ENCODE data around the gene OR52D1. TPM values are rescaled to one million over a fixed set of nuclear protein-coding genes. Genes with fewer than 3 reads are reported as not detected.

The OR52D1 gene
- polyA plus RNA-seq, 1 donor (not counting 4 experiments of a cell fraction or from before 2014, with no cell fraction given): not detected

DNA sequence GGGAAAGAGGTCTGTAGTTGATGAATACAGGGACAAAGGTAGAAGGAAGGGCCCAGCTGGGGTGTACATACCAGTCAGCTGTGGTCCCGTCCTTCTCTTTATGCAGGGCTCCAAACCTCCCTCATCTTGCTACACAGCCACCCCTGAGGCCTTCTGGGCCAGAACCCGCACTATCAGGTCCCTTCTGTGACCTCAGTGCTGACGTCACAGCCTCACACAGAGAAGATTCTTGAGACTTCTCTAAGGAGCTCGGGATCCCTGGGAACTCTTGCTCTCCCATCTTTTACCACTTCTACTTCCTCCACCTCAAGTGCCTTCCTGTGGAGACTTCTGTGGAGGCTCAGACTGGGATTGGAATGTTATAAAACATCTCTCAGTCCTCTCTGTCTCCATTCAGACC is 21.3 kb downstream of the OR52D1 start, which contains the start of gene UBQLN3:
TSS of gene UBQLN3 (minus strand) at position 155 of the 400 bp plus-strand sequence. CDS start 399 bp downstream, outside the sequence.
- no peak within 1 kb of the TSS for H2AFZ ChIP-seq (ENCODE audit: control insufficient read depth, low read length)
- H3K4me2 ChIP-seq (ENCODE audit: control insufficient read depth, extremely low read depth, insufficient read depth, low read depth, low read length): no peak within 1 kb of the TSS
- no peak for DNase-seq (ENCODE audit: low read depth, low spot score)
- no peak for FAIRE-seq
- dilution Hi-C loops (cut with MboI; ENCODE audit: extremely low pct_ligation_motif_present, low sequenced_read_pairs): no loop called here
- H3K9me3 ChIP-seq (ENCODE audit: control insufficient read depth, low read depth, low read length): no peaks in the 10 kb centered on the region
- no peak for TF ChIP-seq EZH2 (IDR thresholded peaks at IDR 0.05; ENCODE audit: low read length)
- TF ChIP-seq, protein P1, sequence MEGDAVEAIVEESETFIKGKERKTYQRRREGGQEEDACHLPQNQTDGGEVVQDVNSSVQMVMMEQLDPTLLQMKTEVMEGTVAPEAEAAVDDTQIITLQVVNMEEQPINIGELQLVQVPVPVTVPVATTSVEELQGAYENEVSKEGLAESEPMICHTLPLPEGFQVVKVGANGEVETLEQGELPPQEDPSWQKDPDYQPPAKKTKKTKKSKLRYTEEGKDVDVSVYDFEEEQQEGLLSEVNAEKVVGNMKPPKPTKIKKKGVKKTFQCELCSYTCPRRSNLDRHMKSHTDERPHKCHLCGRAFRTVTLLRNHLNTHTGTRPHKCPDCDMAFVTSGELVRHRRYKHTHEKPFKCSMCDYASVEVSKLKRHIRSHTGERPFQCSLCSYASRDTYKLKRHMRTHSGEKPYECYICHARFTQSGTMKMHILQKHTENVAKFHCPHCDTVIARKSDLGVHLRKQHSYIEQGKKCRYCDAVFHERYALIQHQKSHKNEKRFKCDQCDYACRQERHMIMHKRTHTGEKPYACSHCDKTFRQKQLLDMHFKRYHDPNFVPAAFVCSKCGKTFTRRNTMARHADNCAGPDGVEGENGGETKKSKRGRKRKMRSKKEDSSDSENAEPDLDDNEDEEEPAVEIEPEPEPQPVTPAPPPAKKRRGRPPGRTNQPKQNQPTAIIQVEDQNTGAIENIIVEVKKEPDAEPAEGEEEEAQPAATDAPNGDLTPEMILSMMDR (optimal IDR thresholded peaks at IDR 0.05 in 1 of 3, IDR thresholded peaks at IDR 0.05 in 1 of 3, conservative IDR thresholded peaks at IDR 0.05 in 1 of 3; ENCODE audit: extremely low read depth in 1 of 3, insufficient read depth in 2 of 3, low read length in 3 of 3): no peak
- H3K9me1 ChIP-seq (ENCODE audit: control insufficient read depth, extremely low read depth, insufficient read depth, low read length): no peaks in the 10 kb centered on the region
- no peak within 1 kb of the TSS for H3K9ac ChIP-seq (ENCODE audit: control insufficient read depth, extremely low read depth, insufficient read depth, low read length)
- H3K4me3 ChIP-seq (ENCODE audit: control insufficient read depth in 2 of 3, extremely low read depth in 1 of 3, insufficient read depth in 2 of 3, low read depth in 1 of 3, low read length in 3 of 3): no peak within 1 kb of the TSS
- no peaks in the 10 kb centered on the region for H3K27me3 ChIP-seq (ENCODE audit: control insufficient read depth, extremely low read depth, insufficient read depth, low read length)
- no peaks in the 10 kb centered on the region for H3K36me3 ChIP-seq (ENCODE audit: control insufficient read depth in 2 of 2, extremely low read depth in 1 of 2, insufficient read depth in 2 of 2, low read length in 2 of 2)
- H3K4me1 ChIP-seq (ENCODE audit: control insufficient read depth, extremely low read depth, insufficient read depth, low read length): no peaks in the 10 kb centered on the region
- H4K20me1 ChIP-seq (ENCODE audit: control insufficient read depth, extremely low read depth, insufficient read depth, low read length): no peaks in the 10 kb centered on the region
- H3K27ac ChIP-seq (ENCODE audit: control insufficient read depth, insufficient read depth, low read length): no peak within 1 kb of the TSS
- H3K79me2 ChIP-seq (ENCODE audit: control insufficient read depth, insufficient read depth, low read length): no peaks in the 10 kb centered on the region

DNA sequence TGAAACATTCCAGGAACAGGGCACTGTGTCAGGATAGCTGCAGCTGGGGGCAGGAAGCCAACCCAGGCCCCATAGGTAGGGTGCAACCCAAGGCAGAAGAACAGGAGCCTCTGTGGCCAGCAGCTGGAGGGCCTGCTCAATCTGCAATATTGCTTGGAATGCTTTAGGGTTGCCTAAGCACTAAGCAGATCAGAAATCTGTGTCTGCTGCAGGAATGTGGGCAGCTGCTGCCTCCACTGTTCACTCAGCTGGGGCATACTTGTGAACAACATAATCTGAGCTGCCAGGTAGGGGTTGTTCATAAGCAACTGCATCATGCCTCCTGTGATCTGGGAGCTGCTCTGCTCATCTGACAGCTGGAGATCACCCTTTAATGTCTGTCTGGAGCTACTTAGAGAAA is 26.4 kb downstream of the OR52D1 start:
- no peaks in the 10 kb centered on the region for H3K9me1 ChIP-seq (ENCODE audit: control insufficient read depth, extremely low read depth, insufficient read depth, low read length)
- no peak overlapping the region for H3K4me3 ChIP-seq (ENCODE audit: control insufficient read depth in 2 of 3, extremely low read depth in 1 of 3, insufficient read depth in 2 of 3, low read depth in 1 of 3, low read length in 3 of 3)
- FAIRE-seq: no peak
- H3K9me3 ChIP-seq (ENCODE audit: control insufficient read depth, low read depth, low read length): no peaks in the 10 kb centered on the region
- no peaks in the 10 kb centered on the region for H3K4me1 ChIP-seq (ENCODE audit: control insufficient read depth, extremely low read depth, insufficient read depth, low read length)
- DNase-seq (ENCODE audit: low read depth, low spot score): no peak
- no peaks in the 10 kb centered on the region for H3K36me3 ChIP-seq (ENCODE audit: control insufficient read depth in 2 of 2, extremely low read depth in 1 of 2, insufficient read depth in 2 of 2, low read length in 2 of 2)
- H3K4me2 ChIP-seq (ENCODE audit: control insufficient read depth, extremely low read depth, insufficient read depth, low read depth, low read length): no peak overlapping the region
- TF ChIP-seq, protein P1 (optimal IDR thresholded peaks at IDR 0.05 in 1 of 3, IDR thresholded peaks at IDR 0.05 in 1 of 3, conservative IDR thresholded peaks at IDR 0.05 in 1 of 3; ENCODE audit: extremely low read depth in 1 of 3, insufficient read depth in 2 of 3, low read length in 3 of 3): no peak
- no peak for TF ChIP-seq EZH2 (IDR thresholded peaks at IDR 0.05; ENCODE audit: low read length)
- dilution Hi-C loops (cut with MboI; ENCODE audit: extremely low pct_ligation_motif_present, low sequenced_read_pairs): no loop called here
- no peaks in the 10 kb centered on the region for H3K79me2 ChIP-seq (ENCODE audit: control insufficient read depth, insufficient read depth, low read length)
- no peak overlapping the region for H3K9ac ChIP-seq (ENCODE audit: control insufficient read depth, extremely low read depth, insufficient read depth, low read length)
- H3K27me3 ChIP-seq (ENCODE audit: control insufficient read depth, extremely low read depth, insufficient read depth, low read length): no peaks in the 10 kb centered on the region
- H4K20me1 ChIP-seq (ENCODE audit: control insufficient read depth, extremely low read depth, insufficient read depth, low read length): no peaks in the 10 kb centered on the region
- H3K27ac ChIP-seq (ENCODE audit: control insufficient read depth, insufficient read depth, low read length): no peak overlapping the region
- H2AFZ ChIP-seq (ENCODE audit: control insufficient read depth, low read length): no peak overlapping the region
